Measurements from ENCODE around the gene PLIN1. TPM values are rescaled to one million over a fixed set of nuclear protein-coding genes. Genes with fewer than 3 reads are reported as not detected.

Gene PLIN1
- total RNA-seq, 4 donors from 2014 or later: 465 to 1,383 (median 891) TPM

DNA sequence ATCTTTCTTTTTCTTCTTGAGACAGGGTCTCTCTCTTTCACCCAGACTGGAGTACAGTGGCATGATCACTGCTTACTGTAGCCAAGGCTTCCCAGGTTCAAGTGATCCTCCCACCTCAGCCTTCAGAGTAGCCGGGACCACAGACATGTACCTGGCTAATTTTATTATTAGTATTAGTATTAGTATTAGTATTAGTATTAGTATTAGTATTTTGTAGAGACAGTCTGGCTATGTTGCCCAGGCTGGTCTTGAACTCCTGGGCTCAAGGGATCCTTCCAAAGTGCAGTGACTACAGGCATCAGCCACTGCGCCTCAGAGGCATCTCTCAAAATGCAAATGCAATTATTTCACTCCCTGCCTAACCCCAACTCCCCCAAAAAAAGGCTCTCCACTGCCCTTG, 25.6 kb downstream of the PLIN1 start:
- no peak for DNase-seq (ENCODE audit: low spot score)
- no peak for ATAC-seq (ENCODE audit: low FRiP score)

DNA sequence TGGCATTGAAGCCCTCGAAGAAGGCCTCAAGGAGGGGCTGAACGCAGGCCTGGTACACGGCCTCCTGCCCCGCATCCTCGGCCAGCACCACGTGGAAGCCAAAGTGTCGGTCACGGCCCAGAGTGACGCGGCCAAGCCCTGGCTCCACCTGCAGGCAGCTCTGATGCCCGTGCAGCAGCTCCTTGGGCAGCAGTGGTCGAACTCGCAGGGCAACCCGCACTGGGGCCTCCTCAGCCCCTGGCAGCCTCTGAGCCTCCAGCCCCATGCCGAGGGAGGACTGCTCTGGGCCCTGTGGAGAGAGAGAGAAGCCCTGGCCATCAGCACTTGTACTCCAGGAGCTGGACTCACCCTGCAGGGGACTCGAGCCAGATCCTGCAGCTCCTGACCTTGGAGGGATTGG, 26.5 kb downstream of the PLIN1 start:
- TF ChIP-seq, protein P1, sequence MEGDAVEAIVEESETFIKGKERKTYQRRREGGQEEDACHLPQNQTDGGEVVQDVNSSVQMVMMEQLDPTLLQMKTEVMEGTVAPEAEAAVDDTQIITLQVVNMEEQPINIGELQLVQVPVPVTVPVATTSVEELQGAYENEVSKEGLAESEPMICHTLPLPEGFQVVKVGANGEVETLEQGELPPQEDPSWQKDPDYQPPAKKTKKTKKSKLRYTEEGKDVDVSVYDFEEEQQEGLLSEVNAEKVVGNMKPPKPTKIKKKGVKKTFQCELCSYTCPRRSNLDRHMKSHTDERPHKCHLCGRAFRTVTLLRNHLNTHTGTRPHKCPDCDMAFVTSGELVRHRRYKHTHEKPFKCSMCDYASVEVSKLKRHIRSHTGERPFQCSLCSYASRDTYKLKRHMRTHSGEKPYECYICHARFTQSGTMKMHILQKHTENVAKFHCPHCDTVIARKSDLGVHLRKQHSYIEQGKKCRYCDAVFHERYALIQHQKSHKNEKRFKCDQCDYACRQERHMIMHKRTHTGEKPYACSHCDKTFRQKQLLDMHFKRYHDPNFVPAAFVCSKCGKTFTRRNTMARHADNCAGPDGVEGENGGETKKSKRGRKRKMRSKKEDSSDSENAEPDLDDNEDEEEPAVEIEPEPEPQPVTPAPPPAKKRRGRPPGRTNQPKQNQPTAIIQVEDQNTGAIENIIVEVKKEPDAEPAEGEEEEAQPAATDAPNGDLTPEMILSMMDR (IDR thresholded peaks at IDR 0.05): no peak
- DNase-seq (ENCODE audit: low spot score) (no peak), ATAC-seq (ENCODE audit: low FRiP score) (no peak)

More for the DNA sequence above, 25.6 kb downstream of the PLIN1 start:
- TF ChIP-seq, protein P1 (IDR thresholded peaks at IDR 0.05): no peak

DNA sequence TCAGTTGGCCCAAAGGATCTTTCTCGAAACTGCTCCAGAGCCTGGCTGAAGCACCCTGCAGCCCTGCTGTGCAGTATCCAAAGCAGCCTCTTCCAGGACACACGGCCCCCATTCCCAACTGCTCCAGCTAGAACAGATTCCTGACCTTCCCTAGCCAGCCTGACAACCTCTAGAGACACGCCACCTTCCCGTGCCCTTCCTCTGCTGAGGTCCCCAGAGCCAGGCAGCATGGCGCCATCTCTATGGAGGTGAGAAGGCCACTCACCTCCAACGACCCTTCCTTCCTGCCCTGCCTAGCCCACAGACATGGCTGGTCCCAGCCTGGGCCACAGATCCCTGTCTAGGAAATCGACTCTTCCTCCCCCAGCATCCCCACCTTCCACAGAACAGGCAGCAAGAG, 27.0 kb downstream of the PLIN1 start:
- TF ChIP-seq, protein P1 (IDR thresholded peaks at IDR 0.05): no peak

DNA sequence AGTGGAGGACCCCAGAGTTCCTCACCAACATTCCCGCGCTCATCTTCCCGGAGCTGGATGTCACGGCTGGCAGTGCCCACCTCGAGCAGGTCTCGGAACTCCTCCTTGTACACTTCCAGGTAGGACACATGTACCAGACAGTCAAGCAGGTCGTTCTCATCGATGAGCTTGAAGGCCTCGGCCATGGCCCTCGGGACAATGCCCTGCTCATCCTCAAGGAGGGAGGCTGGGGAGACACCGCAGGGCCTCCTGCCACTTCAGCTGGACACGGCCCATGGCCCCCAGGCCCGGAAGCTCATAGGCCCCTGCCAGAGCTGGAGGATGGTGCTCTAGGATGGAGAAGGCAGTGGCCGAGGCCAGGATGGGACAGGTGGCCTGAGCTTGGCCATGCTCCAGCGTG, 29.5 kb downstream of the PLIN1 start:
- TF ChIP-seq, protein P1 (IDR thresholded peaks at IDR 0.05): no peak
- no peak for ATAC-seq (ENCODE audit: low FRiP score)
- DNase-seq (ENCODE audit: low spot score): peak; percentile 18

More for the DNA sequence above, 27.0 kb downstream of the PLIN1 start:
- ATAC-seq (ENCODE audit: low FRiP score) (no peak), DNase-seq (ENCODE audit: low spot score) (no peak)

DNA sequence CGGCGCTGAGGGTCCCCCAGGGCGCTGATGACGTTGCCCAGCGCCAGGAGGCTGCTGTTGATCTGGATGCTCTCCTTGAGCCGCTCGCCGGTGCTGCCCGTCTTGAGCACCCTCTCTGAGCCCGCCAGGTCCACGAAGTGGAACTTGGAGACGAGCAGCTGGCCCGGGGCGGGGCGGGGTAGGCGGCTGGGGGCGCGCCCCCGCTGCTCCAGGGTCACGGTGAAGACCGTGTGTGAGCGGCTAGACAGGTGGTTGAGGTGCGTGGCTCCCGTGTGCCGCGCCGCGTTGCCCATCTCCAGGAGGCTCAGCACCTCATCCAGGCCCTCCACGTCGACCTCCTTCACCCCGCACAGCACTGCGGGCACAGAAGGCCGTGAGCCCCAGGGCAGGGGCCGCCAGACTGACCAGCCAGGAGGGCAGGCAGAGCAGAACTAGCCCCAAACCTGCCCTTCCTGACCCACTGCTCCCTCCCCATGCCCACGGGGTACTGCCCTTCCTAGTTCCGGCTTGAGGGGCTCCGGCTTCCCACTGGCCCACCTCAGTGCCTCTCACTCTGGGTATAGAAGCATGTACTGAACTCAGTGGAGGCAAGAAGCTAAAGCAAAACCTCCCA, 30.0 kb downstream of the PLIN1 start:
- DNase-seq (ENCODE audit: low spot score) (peak; percentile 12), ATAC-seq (ENCODE audit: low FRiP score) (no peak)
- TF ChIP-seq, protein P1 (IDR thresholded peaks at IDR 0.05): no peak

DNA sequence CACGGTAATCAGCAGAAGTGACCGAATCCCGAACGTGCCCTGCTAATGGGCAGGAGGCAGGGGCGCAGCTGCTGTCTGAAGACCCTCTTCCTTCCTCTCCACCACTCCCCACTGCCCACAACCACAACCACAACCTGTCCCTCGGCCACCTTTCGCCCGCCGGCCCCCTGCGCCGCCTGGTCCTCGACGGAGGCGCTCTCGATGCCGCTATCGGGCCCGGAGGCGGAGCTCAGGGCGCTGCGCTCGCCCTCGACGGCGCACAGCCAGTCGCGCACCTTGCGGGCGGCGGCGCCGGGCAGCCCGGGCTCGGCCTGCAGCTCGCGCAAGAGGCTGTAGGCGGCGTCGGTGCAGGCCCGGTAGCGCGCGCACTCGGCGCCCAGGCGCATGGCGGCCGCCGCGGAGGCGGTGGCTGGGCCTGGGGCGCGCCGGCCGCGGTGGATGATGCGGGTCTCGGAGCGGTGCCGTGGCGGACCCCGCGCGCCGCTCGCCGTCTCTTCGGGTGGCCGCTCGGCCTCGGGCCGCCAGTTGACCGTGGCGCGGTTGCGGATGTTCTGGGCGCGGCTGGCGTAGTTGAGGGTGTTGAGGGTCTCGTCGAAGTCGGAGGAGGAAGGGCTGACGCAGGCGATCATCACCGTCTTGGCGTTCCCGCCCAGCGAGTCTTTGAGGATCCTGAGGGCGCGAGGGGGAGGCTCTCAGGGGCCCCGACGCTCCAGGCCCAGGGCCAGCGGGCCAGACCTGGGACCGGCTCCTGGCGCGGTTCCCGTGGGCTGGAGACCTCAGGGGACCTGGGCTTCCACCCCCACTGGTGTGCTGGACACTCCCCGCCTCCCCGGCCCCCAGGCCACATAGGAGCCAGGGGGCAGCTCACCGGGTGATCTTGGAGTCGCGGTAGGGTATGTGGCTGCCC, 30.8 kb downstream of the PLIN1 start:
- TF ChIP-seq, protein P1 (IDR thresholded peaks at IDR 0.05): no peak
- no peak for DNase-seq (ENCODE audit: low spot score)
- ATAC-seq (ENCODE audit: low FRiP score): no peak

All from omental fat pad (tissue), 4 donors.